GM12873 (cell line): ENCODE data around the gene DPT.

Experiments used
- CTCF ChIP-seq: IDR thresholded peaks from 2 replicates; pipeline ENCODE4 v1.5.1; 2012; ENCODE audit warnings: low read depth, mild to moderate bottlenecking, moderate library complexity, low read length, control low read depth; ENCODE audit not compliant: insufficient read depth; ENCODE audit errors: missing control alignments

Gene DPT

GRCh38 chr1:168763031-168763430 lies 34.0 kb upstream of the DPT start:
- TF ChIP-seq CTCF: no peak

GRCh38 chr1:168762473-168762872 lies 33.5 kb upstream of the DPT start:
- no peak for TF ChIP-seq CTCF

- no peak for TF ChIP-seq CTCF
These were observed 31.8 kb upstream of the DPT start for GRCh38 chr1:168760781-168761180.

GRCh38 chr1:168760241-168760640 lies 31.2 kb upstream of the DPT start:
- no peak for TF ChIP-seq CTCF

GRCh38 chr1:168759077-168759476 lies 30.1 kb upstream of the DPT start:
- no peak for TF ChIP-seq CTCF

GRCh38 chr1:168758503-168758902 lies 29.5 kb upstream of the DPT start:
- TF ChIP-seq CTCF: no peak

GRCh38 chr1:168755800-168756418 lies 26.9 kb upstream of the DPT start:
- TF ChIP-seq CTCF: no peak
